ENCODE results near the gene CHRD. TPM values are rescaled to one million over a fixed set of nuclear protein-coding genes. Genes with fewer than 3 reads are reported as not detected.

Gene CHRD
- not detected for polyA plus RNA-seq (2012; ENCODE audit: insufficient read depth, insufficient read length, low read depth)

GRCh38 chr3:184379358-184380184, at the start of gene CHRD:
Gene CHRD (plus strand): TSS chr3:184380054. CDS start chr3:184380319, 265 bp downstream.
- no peak for TF ChIP-seq CTCF (IDR thresholded peaks at IDR 0.05; ENCODE audit: low read depth, low read length)
- H3K27me3 ChIP-seq: peaks cover 72% of the 10 kb centered on the region
- H3K9me3 ChIP-seq: no peaks in the 10 kb centered on the region

GRCh38 chr3:184332370-184333090, 47.3 kb upstream of the CHRD start:
- no peak for DNase-seq

More at GRCh38 chr3:184379358-184380184, at the start of gene CHRD:
- Histone ChIP-seq H3K4me3 (ENCODE audit: low read depth, low read length) (no peak within 1 kb of the TSS), H3K36me3 (no peaks in the 10 kb centered on the region), H3K4me1 (peaks cover 10% of the 10 kb centered on the region)
- no peak for DNase-seq

GRCh38 chr3:184333190-184333589, 46.7 kb upstream of the CHRD start:
- DNase-seq: no peak
- Histone ChIP-seq H3K4me1 (peaks cover 19% of the 10 kb centered on the region), H3K9me3 (no peaks in the 10 kb centered on the region), H3K4me3 (ENCODE audit: low read depth, low read length) (no peak overlapping the region), H3K36me3 (peaks cover 74% of the 10 kb centered on the region), H3K27me3 (no peaks in the 10 kb centered on the region)
- TF ChIP-seq CTCF (IDR thresholded peaks at IDR 0.05; ENCODE audit: low read depth, low read length): no peak

More at GRCh38 chr3:184332370-184333090, 47.3 kb upstream of the CHRD start:
- H3K9me3 ChIP-seq: no peaks in the 10 kb centered on the region
- peaks cover 12% of the 10 kb centered on the region for H3K4me1 ChIP-seq
- H3K4me3 ChIP-seq (ENCODE audit: low read depth, low read length): no peak overlapping the region
- TF ChIP-seq CTCF (IDR thresholded peaks at IDR 0.05; ENCODE audit: low read depth, low read length): no peak
- peaks cover 80% of the 10 kb centered on the region for H3K36me3 ChIP-seq
- no peaks in the 10 kb centered on the region for H3K27me3 ChIP-seq

GRCh38 chr3:184333700-184334099, 46.2 kb upstream of the CHRD start:
- H3K36me3 ChIP-seq: peaks cover 69% of the 10 kb centered on the region
- H3K4me1 ChIP-seq: peaks cover 20% of the 10 kb centered on the region

GRCh38 chr3:184334470-184335158, 45.2 kb upstream of the CHRD start:
- no peak for TF ChIP-seq CTCF (IDR thresholded peaks at IDR 0.05; ENCODE audit: low read depth, low read length)
- DNase-seq: peak; percentile 45
- H3K4me1 ChIP-seq: peaks cover 27% of the 10 kb centered on the region

More at GRCh38 chr3:184333700-184334099, 46.2 kb upstream of the CHRD start:
- TF ChIP-seq CTCF (IDR thresholded peaks at IDR 0.05; ENCODE audit: low read depth, low read length): no peak
- H3K4me3 ChIP-seq (ENCODE audit: low read depth, low read length): no peak overlapping the region
- DNase-seq: no peak
- H3K27me3 ChIP-seq: no peaks in the 10 kb centered on the region
- no peaks in the 10 kb centered on the region for H3K9me3 ChIP-seq

More at GRCh38 chr3:184334470-184335158, 45.2 kb upstream of the CHRD start:
- Histone ChIP-seq H3K4me3 (ENCODE audit: low read depth, low read length) (no peak overlapping the region), H3K27me3 (no peaks in the 10 kb centered on the region), H3K9me3 (no peaks in the 10 kb centered on the region), H3K36me3 (peaks cover 59% of the 10 kb centered on the region)
